K562 (cell line): ENCODE results near the gene MALSU1. TPM values are rescaled to one million over a fixed set of nuclear protein-coding genes. Genes with fewer than 3 reads are reported as not detected.

Experiments used
- CBX3 ChIP-seq, 2 experiments: IDR thresholded peaks; 1 replicate in 1 of 2; 2 replicates in 1 of 2; pipeline ENCODE4 v1.6.1; 2012; ENCODE audit warnings: inconsistent platforms in 2 of 2, low read length in 2 of 2, borderline replicate concordance in 1 of 2, control low read depth in 1 of 2
- CBX5 ChIP-seq: IDR thresholded peaks from 2 replicates; pipeline ENCODE4 v1.6.1; 2014; ENCODE audit warnings: low read depth, borderline replicate concordance
- EHMT2 ChIP-seq: fragments of 450-650 bp; IDR thresholded peaks from 2 replicates; pipeline ENCODE4 v1.6.1; 2018; ENCODE audit warnings: antibody characterized with exemption
- ETV1 ChIP-seq: fragments of 450-650 bp; conservative IDR thresholded peaks from 2 replicates; pipeline ENCODE4 v1.6.1; 2016; ENCODE audit warnings: missing genetic modification characterization, control low read depth, low read depth, missing compliant biosample characterization
- FOSL1 ChIP-seq: fragments of 200-800 bp; sonication (Bioruptor generic); conservative IDR thresholded peaks from 2 replicates; pipeline ENCODE4 v1.6.1; 2016; ENCODE audit warnings: missing genetic modification characterization, missing compliant biosample characterization
- GABPA ChIP-seq: fragments of 200-800 bp; sonication (Bioruptor generic); conservative IDR thresholded peaks from 2 replicates; pipeline ENCODE4 v1.6.1; 2016; ENCODE audit warnings: low read depth, missing genetic modification characterization, missing compliant biosample characterization
- HSF4 ChIP-seq: fragments of 250-450 bp; sonication (Bioruptor Pico); IDR thresholded peaks from 2 replicates; pipeline ENCODE4 v2.1.2; 2022; ENCODE audit warnings: mild to moderate bottlenecking, moderate library complexity, borderline replicate concordance
- MCM5 ChIP-seq: fragments of 450-650 bp; IDR thresholded peaks from 2 replicates; pipeline ENCODE4 v1.6.1; 2016; ENCODE audit warnings: low read depth
- MNT ChIP-seq, 2 experiments: fragments of 450-650 bp; conservative IDR thresholded peaks; 2 replicates each; pipeline ENCODE4 v1.6.1; 2017; ENCODE audit warnings: mild to moderate bottlenecking in 2 of 2, moderate library complexity in 2 of 2
- NCOR1 ChIP-seq: fragments of 450-650 bp; IDR thresholded peaks from 2 replicates; pipeline ENCODE4 v1.6.1; 2016; ENCODE audit warnings: mild to moderate bottlenecking, moderate library complexity
- NFE2L1 ChIP-seq: fragments of 450-650 bp; IDR thresholded peaks from 2 replicates; pipeline ENCODE4 v1.6.1; 2016; ENCODE audit warnings: missing genetic modification characterization, low read depth, mild to moderate bottlenecking, missing compliant biosample characterization, moderate library complexity, borderline replicate concordance
- NKRF ChIP-seq: fragments of 450-650 bp; IDR thresholded peaks from 2 replicates; pipeline ENCODE4 v1.6.1; 2016; ENCODE audit warnings: borderline replicate concordance
- NR2C1 ChIP-seq, 2 experiments: fragments of 450-650 bp; IDR thresholded peaks; 2 replicates each; pipeline ENCODE4 v1.6.1; 2017; ENCODE audit warnings: mild to moderate bottlenecking in 2 of 2, antibody characterized with exemption in 1 of 2, inconsistent platforms in 1 of 2, missing compliant biosample characterization in 1 of 2, missing genetic modification characterization in 1 of 2
- PML ChIP-seq: IDR thresholded peaks from 2 replicates; pipeline ENCODE4 v1.6.1; 2012; ENCODE audit warnings: low read length, inconsistent platforms
- PRPF4 ChIP-seq: fragments of 200-400 bp; formaldehyde crosslinking; IDR thresholded peaks from one replicate; pipeline ENCODE4 v1.6.1; 2017; ENCODE audit warnings: low read length, low read depth, mild to moderate bottlenecking; ENCODE audit not compliant: insufficient read depth, poor library complexity, severe bottlenecking
- PTTG1 ChIP-seq: fragments of 450-650 bp; IDR thresholded peaks from 2 replicates; pipeline ENCODE4 v1.6.1; 2016; ENCODE audit warnings: low read depth, mild to moderate bottlenecking, missing genetic modification characterization, missing compliant biosample characterization
- RFX1 ChIP-seq: fragments of 450-650 bp; IDR thresholded peaks from 2 replicates; pipeline ENCODE4 v1.6.1; 2016; ENCODE audit warnings: mild to moderate bottlenecking, moderate library complexity
- RUNX1 ChIP-seq: sonication (generic); IDR thresholded peaks from 2 replicates; pipeline ENCODE4 v1.6.1; 2016; ENCODE audit warnings: antibody characterized with exemption, low read depth
- SOX6 ChIP-seq: fragments of 450-650 bp; IDR thresholded peaks from 2 replicates; pipeline ENCODE4 v1.6.1; 2014; ENCODE audit warnings: mild to moderate bottlenecking
- TAF15 ChIP-seq: fragments of 200-400 bp; formaldehyde crosslinking; IDR thresholded peaks from 2 replicates; pipeline ENCODE4 v1.6.1; 2017; ENCODE audit warnings: mild to moderate bottlenecking, low read depth, low read length, moderate library complexity
- ZNF282 ChIP-seq: sonication (generic); formaldehyde crosslinking; IDR thresholded peaks from 2 replicates; pipeline ENCODE4 v1.8.1; 2023; ENCODE audit warnings: missing genetic modification reagents
- ZNF699 ChIP-seq: fragments of 250-450 bp; sonication (Bioruptor Pico); IDR thresholded peaks from 2 replicates; pipeline ENCODE4 v1.8.0; 2021; ENCODE audit warnings: mild to moderate bottlenecking, moderate library complexity; ENCODE audit not compliant: insufficient replicate concordance
- polyA plus RNA-seq, 8 experiments: library from polyadenylated mRNA; depleted of rRNA in 4 of 8; stranded (reverse) in 5 of 8; unstranded in 3 of 8; fragments of >200 nt; fragmentation: Nextera tagmentation in 2 of 8; fragmentation: Illumina TruSeq in 1 of 8; extraction: Ambion mirVana in 2 of 8; extraction: Trizol in 1 of 8; gene quantifications; 2 replicates each; pipeline versions ENCODE4 v1.2.1 to v1.2.3, GENCODE V29; 2011 to 2014; ENCODE audit warnings: inconsistent platforms in 1 of 8, missing spikeins in 1 of 8
- total RNA-seq, 7 experiments: library from RNA; depleted of rRNA in 6 of 7; stranded (reverse); fragments of >200 nt in 6 of 7; fragmentation: Illumina TruSeq in 2 of 7; extraction: Trizol in 2 of 7; gene quantifications; 2 replicates each; pipeline versions ENCODE4 v1.2.1 to v1.2.3, GENCODE V29; 2011 to 2021; ENCODE audit warnings: low replicate concordance in 1 of 7
- TF ChIP-seq, protein P1 (sequence below): fragments of 450-650 bp; formaldehyde crosslinking; IDR thresholded peaks from 2 replicates; pipeline ENCODE4 v1.4.0; 2020; ENCODE audit warnings: mild to moderate bottlenecking, mixed read lengths
- TF ChIP-seq, protein P2 (sequence below): fragments of 250-450 bp; sonication (Bioruptor Pico); IDR thresholded peaks from 2 replicates; pipeline ENCODE4 v1.8.0; 2022; ENCODE audit warnings: inconsistent platforms, mild to moderate bottlenecking, moderate library complexity, borderline replicate concordance

MALSU1 gene
- total and polyA plus RNA-seq, 9 of the 15 experiments (the other 6 are each of a cell fraction or from before 2014, with no cell fraction given): 12.3 to 308 (median 81.2) TPM

- TF ChIP-seq, protein P1, sequence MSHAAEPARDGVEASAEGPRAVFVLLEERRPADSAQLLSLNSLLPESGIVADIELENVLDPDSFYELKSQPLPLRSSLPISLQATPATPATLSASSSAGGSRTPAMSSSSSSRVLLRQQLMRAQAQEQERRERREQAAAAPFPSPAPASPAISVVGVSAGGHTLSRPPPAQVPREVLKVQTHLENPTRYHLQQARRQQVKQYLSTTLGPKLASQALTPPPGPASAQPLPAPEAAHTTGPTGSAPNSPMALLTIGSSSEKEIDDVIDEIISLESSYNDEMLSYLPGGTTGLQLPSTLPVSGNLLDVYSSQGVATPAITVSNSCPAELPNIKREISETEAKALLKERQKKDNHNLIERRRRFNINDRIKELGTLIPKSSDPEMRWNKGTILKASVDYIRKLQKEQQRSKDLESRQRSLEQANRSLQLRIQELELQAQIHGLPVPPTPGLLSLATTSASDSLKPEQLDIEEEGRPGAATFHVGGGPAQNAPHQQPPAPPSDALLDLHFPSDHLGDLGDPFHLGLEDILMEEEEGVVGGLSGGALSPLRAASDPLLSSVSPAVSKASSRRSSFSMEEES (CRISPR knock-in tag): no peak
- TF ChIP-seq ETV1 (tag): no peak
- TF ChIP-seq FOSL1 (tag): 0 out of 2 replicates have a peak, but pooled peaks have one; percentile 23
- no peak for TF ChIP-seq PRPF4
- peak; percentile 57; the same call in 1 of the 2 replicates for TF ChIP-seq EHMT2
- no peak for TF ChIP-seq NFE2L1 (tag)
- no peak for TF ChIP-seq NR2C1 (IDR thresholded peaks at IDR 0.05)
- TF ChIP-seq NR2C1 (tag; IDR thresholded peaks at IDR 0.05): no peak
- TF ChIP-seq, protein P2, sequence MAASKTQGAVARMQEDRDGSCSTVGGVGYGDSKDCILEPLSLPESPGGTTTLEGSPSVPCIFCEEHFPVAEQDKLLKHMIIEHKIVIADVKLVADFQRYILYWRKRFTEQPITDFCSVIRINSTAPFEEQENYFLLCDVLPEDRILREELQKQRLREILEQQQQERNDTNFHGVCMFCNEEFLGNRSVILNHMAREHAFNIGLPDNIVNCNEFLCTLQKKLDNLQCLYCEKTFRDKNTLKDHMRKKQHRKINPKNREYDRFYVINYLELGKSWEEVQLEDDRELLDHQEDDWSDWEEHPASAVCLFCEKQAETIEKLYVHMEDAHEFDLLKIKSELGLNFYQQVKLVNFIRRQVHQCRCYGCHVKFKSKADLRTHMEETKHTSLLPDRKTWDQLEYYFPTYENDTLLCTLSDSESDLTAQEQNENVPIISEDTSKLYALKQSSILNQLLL: no peak
- TF ChIP-seq MNT (conservative IDR thresholded peaks at IDR 0.05): peak; percentile 30 to 59; a peak in 2 of 4 replicates
- TF ChIP-seq ZNF699 (CRISPR knock-in tag): no peak
- TF ChIP-seq SOX6: 0 out of 2 replicates have a peak, but pooled peaks have one; percentile 23
- no peak for TF ChIP-seq ZNF282 (CRISPR knock-in tag)
- no peak for TF ChIP-seq RUNX1
- TF ChIP-seq CBX5: no peak
- TF ChIP-seq HSF4: no peak
- TF ChIP-seq RFX1: no peak
- no peak for TF ChIP-seq TAF15
- TF ChIP-seq PML: peak; percentile 44; the same call in 1 of the 2 replicates
- TF ChIP-seq PTTG1 (tag): no peak
- TF ChIP-seq GABPA (tag): no peak
- no peak for TF ChIP-seq MCM5
- TF ChIP-seq NKRF: no peak
- peak; percentile 60 for TF ChIP-seq NCOR1
- no peak for TF ChIP-seq CBX3 (IDR thresholded peaks at IDR 0.05; ENCODE audit: borderline replicate concordance in 1 of 2, low read length in 2 of 2)
These were observed 42.4 kb upstream of the MALSU1 start (continued) for GRCh38 chr7:23256731-23257130.
